GM23338 (cell line): Measurements from ENCODE around the gene CACNA2D3. TPM values are rescaled to one million over a fixed set of nuclear protein-coding genes. Genes with fewer than 3 reads are reported as not detected.

Experiments
- ATAC-seq: fragments of 200-7000 bp; cut with Tn5 transposase; 3 replicates; pipeline ENCODE4 v1.9.1; 2020
- DNase-seq: peaks from one replicate; pipeline ENCODE4 v3.0.0-alpha.2; 2015; ENCODE audit warnings: low spot score
- H2AFZ ChIP-seq: fragments of 200-600 bp; sonication (generic); 2 replicates; pipeline ENCODE4 v1.8.0; 2016; ENCODE audit warnings: antibody characterized with exemption, mild to moderate bottlenecking, moderate library complexity
- H3F3A ChIP-seq: fragments of 200-600 bp; sonication (generic); replicated peaks from 2 replicates; pipeline ENCODE4 v1.8.0; 2017; ENCODE audit warnings: antibody characterized with exemption, mixed run types, low read depth
- H3K27ac ChIP-seq: fragments of 200-600 bp; sonication (generic); 2 replicates; pipeline ENCODE4 v1.6.1; 2016; ENCODE audit warnings: low read depth
- H3K27me3 ChIP-seq: fragments of 200-600 bp; sonication (generic); 2 replicates; pipeline ENCODE4 v1.8.0; 2016; ENCODE audit warnings: mild to moderate bottlenecking, mixed run types, moderate library complexity; ENCODE audit not compliant: insufficient read depth
- H3K36me3 ChIP-seq: fragments of 200-600 bp; sonication (generic); 2 replicates; pipeline ENCODE4 v1.8.0; 2016; ENCODE audit warnings: mild to moderate bottlenecking; ENCODE audit not compliant: insufficient read depth
- H3K4me1 ChIP-seq: fragments of 200-600 bp; sonication (generic); 2 replicates; pipeline ENCODE4 v1.8.0; 2016; ENCODE audit warnings: mild to moderate bottlenecking, moderate library complexity; ENCODE audit not compliant: insufficient read depth
- H3K4me2 ChIP-seq: fragments of 200-600 bp; sonication (generic); 2 replicates; pipeline ENCODE4 v1.7.1; 2017; ENCODE audit warnings: mixed run types
- H3K4me3 ChIP-seq: fragments of 200-600 bp; sonication (generic); 2 replicates; pipeline ENCODE4 v1.6.1; 2016; ENCODE audit warnings: mixed run types
- H3K79me2 ChIP-seq: fragments of 200-600 bp; sonication (generic); replicated peaks from 2 replicates; pipeline ENCODE4 v1.8.0; 2017; ENCODE audit warnings: mild to moderate bottlenecking; ENCODE audit not compliant: insufficient read depth
- H3K9me2 ChIP-seq: fragments of 200-600 bp; sonication (generic); 2 replicates; pipeline ENCODE4 v1.8.0; 2017; ENCODE audit not compliant: insufficient read depth
- H4K20me1 ChIP-seq: fragments of 200-600 bp; sonication (generic); replicated peaks from 2 replicates; pipeline ENCODE4 v1.8.0; 2017; ENCODE audit warnings: mild to moderate bottlenecking; ENCODE audit not compliant: insufficient read depth
- H3K27ac Mint-ChIP-seq: 2 replicates; pipeline ENCODE4 v1.8.0; 2020; ENCODE audit warnings: inconsistent platforms, mild to moderate bottlenecking, moderate library complexity, mixed read lengths
- H3K27me3 Mint-ChIP-seq: 3 replicates; pipeline ENCODE4 v1.8.0; 2022; ENCODE audit warnings: low read depth, mild to moderate bottlenecking, moderate library complexity, mixed read lengths, inconsistent platforms; ENCODE audit not compliant: insufficient read depth, poor library complexity
- H3K36me3 Mint-ChIP-seq: 3 replicates; pipeline ENCODE4 v1.8.0; 2021; ENCODE audit warnings: low read depth, mild to moderate bottlenecking, inconsistent platforms, moderate library complexity, mixed read lengths
- H3K4me1 Mint-ChIP-seq: 3 replicates; pipeline ENCODE4 v1.8.0; 2020; ENCODE audit warnings: mild to moderate bottlenecking, inconsistent platforms, mixed read lengths
- H3K4me3 Mint-ChIP-seq: 3 replicates; pipeline ENCODE4 v1.8.0; 2021; ENCODE audit warnings: moderate library complexity, mild to moderate bottlenecking, inconsistent platforms, mixed read lengths
- H3K9me3 Mint-ChIP-seq: 3 replicates; pipeline ENCODE4 v1.8.0; 2020; ENCODE audit warnings: moderate library complexity, mild to moderate bottlenecking, inconsistent platforms, mixed read lengths
- CREB1 ChIP-seq: fragments of 250-450 bp; sonication (Bioruptor Pico); IDR thresholded peaks from 2 replicates; pipeline ENCODE4 v1.5.0; 2020; ENCODE audit warnings: low read depth, mild to moderate bottlenecking, moderate library complexity
- EZH2 ChIP-seq: fragments of 200-600 bp; sonication (generic); IDR thresholded peaks from one replicate; pipeline ENCODE4 v1.8.0; 2017; ENCODE audit warnings: antibody characterized with exemption, mild to moderate bottlenecking, low read depth; ENCODE audit not compliant: unreplicated experiment
- EZH2phosphoT487 ChIP-seq: fragments of 200-600 bp; sonication (generic); IDR thresholded peaks from one replicate; pipeline ENCODE4 v1.8.1; 2018; ENCODE audit warnings: antibody characterized with exemption; ENCODE audit not compliant: unreplicated experiment
- JUNB ChIP-seq: IDR thresholded peaks from one replicate; pipeline ENCODE4 v1.6.1; 2016; ENCODE audit warnings: antibody characterized with exemption; ENCODE audit not compliant: unreplicated experiment
- NANOG ChIP-seq: IDR thresholded peaks from 2 replicates; pipeline ENCODE4 v1.6.1; 2016; ENCODE audit warnings: antibody characterized with exemption, borderline replicate concordance
- POLR2AphosphoS5 ChIP-seq: IDR thresholded peaks from 2 replicates; pipeline ENCODE4 v1.6.1; 2016; ENCODE audit warnings: antibody characterized with exemption, low read depth
- STAT1 ChIP-seq: IDR thresholded peaks from one replicate; pipeline ENCODE4 v1.6.1; 2016; ENCODE audit warnings: antibody characterized with exemption; ENCODE audit not compliant: unreplicated experiment
- ZNF114 ChIP-seq: fragments of 250-450 bp; sonication (Bioruptor Pico); IDR thresholded peaks from 2 replicates; pipeline ENCODE4 v1.5.0; 2020; ENCODE audit warnings: mild to moderate bottlenecking, moderate library complexity
- ZNF331 ChIP-seq: fragments of 250-450 bp; sonication (Bioruptor Pico); IDR thresholded peaks from 2 replicates; pipeline ENCODE4 v1.5.0; 2020; ENCODE audit warnings: low read depth, mild to moderate bottlenecking, moderate library complexity
- polyA plus RNA-seq: library from polyadenylated mRNA; unstranded; fragments of >200 nt; fragmentation: Nextera tagmentation; extraction: Ambion mirVana; gene quantifications from 2 replicates; pipeline ENCODE4 v1.2.1, GENCODE V29; 2016
- total RNA-seq: library from RNA; depleted of rRNA; stranded (reverse); fragments of >200 nt; shearing (Covaris generic); gene quantifications from 2 replicates; pipeline ENCODE4 v1.2.3, GENCODE V29; 2014
- TF ChIP-seq, protein P1 (sequence below): IDR thresholded peaks from 2 replicates; pipeline ENCODE4 v1.6.1; 2016; ENCODE audit warnings: antibody characterized with exemption
- TF ChIP-seq, protein P2 (sequence below), 2 experiments: fragments of 200-600 bp in 1 of 2; sonication (generic) in 1 of 2; conservative IDR thresholded peaks; 2 replicates each; pipeline versions ENCODE4 v1.5.1 to v1.6.1; 2016 to 2017; ENCODE audit warnings: antibody characterized with exemption in 2 of 2, low read depth in 2 of 2, mild to moderate bottlenecking in 2 of 2, moderate library complexity in 1 of 2
- TF ChIP-seq, protein P3 (sequence below): IDR thresholded peaks from one replicate; pipeline ENCODE4 v1.6.1; 2018; ENCODE audit warnings: antibody characterized with exemption; ENCODE audit not compliant: unreplicated experiment
- TF ChIP-seq, protein P4 (sequence below): fragments of 250-450 bp; sonication (Bioruptor Pico); IDR thresholded peaks from 2 replicates; pipeline ENCODE4 v1.5.0; 2020; ENCODE audit warnings: mild to moderate bottlenecking, moderate library complexity

The CACNA2D3 gene
- total and polyA plus RNA-seq, 2 experiments from 2014 or later: 2.2 to 2.3 TPM

DNA sequence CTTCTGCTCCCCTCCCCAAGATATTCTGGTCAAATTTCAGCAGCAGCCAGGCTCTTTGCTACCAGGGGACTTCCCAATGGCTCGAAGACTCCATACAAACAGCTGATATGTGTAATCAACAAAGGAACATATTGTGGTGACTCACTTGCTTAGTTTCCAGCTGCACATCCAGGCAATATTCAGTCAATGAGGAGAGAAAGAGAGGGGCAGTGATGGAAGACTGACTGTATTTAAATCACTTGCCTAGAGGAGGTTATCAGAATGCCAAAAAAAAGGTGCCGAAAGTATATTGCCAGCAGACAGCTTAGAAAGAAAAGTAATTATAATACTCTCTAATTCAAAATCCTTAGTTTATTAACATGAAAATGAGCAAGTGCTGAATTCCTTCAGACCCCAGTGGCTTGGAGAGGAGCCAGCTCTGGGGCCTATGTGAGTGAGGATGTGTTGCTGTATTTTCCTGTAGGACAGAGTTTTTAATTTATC lies 569.0 kb downstream of the CACNA2D3 start:
- ATAC-seq (no peak; the same call in 2 of the 3 replicates), DNase-seq (no peak)
- Histone ChIP-seq H2AFZ (no peak overlapping the region), H3F3A (no peaks in the 10 kb centered on the region), H3K79me2 (no peaks in the 10 kb centered on the region), H3K27ac (peak overlapping the region; percentile 67; the same call in 1 of the 2 replicates), H3K9me2 (peaks cover 12% of the 10 kb centered on the region; the same call in 1 of the 2 replicates), H3K4me1 (peaks cover 50% of the 10 kb centered on the region), H3K27me3 (no peaks in the 10 kb centered on the region), H3K36me3 (no peaks in the 10 kb centered on the region), H3K4me2 (peak overlapping the region; percentile 60; the same call in 1 of the 2 replicates), H4K20me1 (no peaks in the 10 kb centered on the region), H3K4me3 (no peak overlapping the region; the same call in 1 of the 2 replicates)
- TF ChIP-seq, protein P1, sequence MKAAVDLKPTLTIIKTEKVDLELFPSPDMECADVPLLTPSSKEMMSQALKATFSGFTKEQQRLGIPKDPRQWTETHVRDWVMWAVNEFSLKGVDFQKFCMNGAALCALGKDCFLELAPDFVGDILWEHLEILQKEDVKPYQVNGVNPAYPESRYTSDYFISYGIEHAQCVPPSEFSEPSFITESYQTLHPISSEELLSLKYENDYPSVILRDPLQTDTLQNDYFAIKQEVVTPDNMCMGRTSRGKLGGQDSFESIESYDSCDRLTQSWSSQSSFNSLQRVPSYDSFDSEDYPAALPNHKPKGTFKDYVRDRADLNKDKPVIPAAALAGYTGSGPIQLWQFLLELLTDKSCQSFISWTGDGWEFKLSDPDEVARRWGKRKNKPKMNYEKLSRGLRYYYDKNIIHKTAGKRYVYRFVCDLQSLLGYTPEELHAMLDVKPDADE: no peak
- no peak for TF ChIP-seq ZNF331 (CRISPR knock-in tag)
- no peak for TF ChIP-seq EZH2
- TF ChIP-seq NANOG: no peak
- no peak for TF ChIP-seq STAT1
- TF ChIP-seq EZH2phosphoT487: no peak
- TF ChIP-seq, protein P2, sequence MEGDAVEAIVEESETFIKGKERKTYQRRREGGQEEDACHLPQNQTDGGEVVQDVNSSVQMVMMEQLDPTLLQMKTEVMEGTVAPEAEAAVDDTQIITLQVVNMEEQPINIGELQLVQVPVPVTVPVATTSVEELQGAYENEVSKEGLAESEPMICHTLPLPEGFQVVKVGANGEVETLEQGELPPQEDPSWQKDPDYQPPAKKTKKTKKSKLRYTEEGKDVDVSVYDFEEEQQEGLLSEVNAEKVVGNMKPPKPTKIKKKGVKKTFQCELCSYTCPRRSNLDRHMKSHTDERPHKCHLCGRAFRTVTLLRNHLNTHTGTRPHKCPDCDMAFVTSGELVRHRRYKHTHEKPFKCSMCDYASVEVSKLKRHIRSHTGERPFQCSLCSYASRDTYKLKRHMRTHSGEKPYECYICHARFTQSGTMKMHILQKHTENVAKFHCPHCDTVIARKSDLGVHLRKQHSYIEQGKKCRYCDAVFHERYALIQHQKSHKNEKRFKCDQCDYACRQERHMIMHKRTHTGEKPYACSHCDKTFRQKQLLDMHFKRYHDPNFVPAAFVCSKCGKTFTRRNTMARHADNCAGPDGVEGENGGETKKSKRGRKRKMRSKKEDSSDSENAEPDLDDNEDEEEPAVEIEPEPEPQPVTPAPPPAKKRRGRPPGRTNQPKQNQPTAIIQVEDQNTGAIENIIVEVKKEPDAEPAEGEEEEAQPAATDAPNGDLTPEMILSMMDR (conservative IDR thresholded peaks at IDR 0.05; ENCODE audit: low read depth in 2 of 2): no peak
- no peak for TF ChIP-seq ZNF114 (CRISPR knock-in tag)
- TF ChIP-seq CREB1 (CRISPR knock-in tag): no peak
- TF ChIP-seq JUNB: no peak
- TF ChIP-seq POLR2AphosphoS5: no peak
- TF ChIP-seq, protein P3, sequence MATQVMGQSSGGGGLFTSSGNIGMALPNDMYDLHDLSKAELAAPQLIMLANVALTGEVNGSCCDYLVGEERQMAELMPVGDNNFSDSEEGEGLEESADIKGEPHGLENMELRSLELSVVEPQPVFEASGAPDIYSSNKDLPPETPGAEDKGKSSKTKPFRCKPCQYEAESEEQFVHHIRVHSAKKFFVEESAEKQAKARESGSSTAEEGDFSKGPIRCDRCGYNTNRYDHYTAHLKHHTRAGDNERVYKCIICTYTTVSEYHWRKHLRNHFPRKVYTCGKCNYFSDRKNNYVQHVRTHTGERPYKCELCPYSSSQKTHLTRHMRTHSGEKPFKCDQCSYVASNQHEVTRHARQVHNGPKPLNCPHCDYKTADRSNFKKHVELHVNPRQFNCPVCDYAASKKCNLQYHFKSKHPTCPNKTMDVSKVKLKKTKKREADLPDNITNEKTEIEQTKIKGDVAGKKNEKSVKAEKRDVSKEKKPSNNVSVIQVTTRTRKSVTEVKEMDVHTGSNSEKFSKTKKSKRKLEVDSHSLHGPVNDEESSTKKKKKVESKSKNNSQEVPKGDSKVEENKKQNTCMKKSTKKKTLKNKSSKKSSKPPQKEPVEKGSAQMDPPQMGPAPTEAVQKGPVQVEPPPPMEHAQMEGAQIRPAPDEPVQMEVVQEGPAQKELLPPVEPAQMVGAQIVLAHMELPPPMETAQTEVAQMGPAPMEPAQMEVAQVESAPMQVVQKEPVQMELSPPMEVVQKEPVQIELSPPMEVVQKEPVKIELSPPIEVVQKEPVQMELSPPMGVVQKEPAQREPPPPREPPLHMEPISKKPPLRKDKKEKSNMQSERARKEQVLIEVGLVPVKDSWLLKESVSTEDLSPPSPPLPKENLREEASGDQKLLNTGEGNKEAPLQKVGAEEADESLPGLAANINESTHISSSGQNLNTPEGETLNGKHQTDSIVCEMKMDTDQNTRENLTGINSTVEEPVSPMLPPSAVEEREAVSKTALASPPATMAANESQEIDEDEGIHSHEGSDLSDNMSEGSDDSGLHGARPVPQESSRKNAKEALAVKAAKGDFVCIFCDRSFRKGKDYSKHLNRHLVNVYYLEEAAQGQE: no peak
- TF ChIP-seq, protein P4, sequence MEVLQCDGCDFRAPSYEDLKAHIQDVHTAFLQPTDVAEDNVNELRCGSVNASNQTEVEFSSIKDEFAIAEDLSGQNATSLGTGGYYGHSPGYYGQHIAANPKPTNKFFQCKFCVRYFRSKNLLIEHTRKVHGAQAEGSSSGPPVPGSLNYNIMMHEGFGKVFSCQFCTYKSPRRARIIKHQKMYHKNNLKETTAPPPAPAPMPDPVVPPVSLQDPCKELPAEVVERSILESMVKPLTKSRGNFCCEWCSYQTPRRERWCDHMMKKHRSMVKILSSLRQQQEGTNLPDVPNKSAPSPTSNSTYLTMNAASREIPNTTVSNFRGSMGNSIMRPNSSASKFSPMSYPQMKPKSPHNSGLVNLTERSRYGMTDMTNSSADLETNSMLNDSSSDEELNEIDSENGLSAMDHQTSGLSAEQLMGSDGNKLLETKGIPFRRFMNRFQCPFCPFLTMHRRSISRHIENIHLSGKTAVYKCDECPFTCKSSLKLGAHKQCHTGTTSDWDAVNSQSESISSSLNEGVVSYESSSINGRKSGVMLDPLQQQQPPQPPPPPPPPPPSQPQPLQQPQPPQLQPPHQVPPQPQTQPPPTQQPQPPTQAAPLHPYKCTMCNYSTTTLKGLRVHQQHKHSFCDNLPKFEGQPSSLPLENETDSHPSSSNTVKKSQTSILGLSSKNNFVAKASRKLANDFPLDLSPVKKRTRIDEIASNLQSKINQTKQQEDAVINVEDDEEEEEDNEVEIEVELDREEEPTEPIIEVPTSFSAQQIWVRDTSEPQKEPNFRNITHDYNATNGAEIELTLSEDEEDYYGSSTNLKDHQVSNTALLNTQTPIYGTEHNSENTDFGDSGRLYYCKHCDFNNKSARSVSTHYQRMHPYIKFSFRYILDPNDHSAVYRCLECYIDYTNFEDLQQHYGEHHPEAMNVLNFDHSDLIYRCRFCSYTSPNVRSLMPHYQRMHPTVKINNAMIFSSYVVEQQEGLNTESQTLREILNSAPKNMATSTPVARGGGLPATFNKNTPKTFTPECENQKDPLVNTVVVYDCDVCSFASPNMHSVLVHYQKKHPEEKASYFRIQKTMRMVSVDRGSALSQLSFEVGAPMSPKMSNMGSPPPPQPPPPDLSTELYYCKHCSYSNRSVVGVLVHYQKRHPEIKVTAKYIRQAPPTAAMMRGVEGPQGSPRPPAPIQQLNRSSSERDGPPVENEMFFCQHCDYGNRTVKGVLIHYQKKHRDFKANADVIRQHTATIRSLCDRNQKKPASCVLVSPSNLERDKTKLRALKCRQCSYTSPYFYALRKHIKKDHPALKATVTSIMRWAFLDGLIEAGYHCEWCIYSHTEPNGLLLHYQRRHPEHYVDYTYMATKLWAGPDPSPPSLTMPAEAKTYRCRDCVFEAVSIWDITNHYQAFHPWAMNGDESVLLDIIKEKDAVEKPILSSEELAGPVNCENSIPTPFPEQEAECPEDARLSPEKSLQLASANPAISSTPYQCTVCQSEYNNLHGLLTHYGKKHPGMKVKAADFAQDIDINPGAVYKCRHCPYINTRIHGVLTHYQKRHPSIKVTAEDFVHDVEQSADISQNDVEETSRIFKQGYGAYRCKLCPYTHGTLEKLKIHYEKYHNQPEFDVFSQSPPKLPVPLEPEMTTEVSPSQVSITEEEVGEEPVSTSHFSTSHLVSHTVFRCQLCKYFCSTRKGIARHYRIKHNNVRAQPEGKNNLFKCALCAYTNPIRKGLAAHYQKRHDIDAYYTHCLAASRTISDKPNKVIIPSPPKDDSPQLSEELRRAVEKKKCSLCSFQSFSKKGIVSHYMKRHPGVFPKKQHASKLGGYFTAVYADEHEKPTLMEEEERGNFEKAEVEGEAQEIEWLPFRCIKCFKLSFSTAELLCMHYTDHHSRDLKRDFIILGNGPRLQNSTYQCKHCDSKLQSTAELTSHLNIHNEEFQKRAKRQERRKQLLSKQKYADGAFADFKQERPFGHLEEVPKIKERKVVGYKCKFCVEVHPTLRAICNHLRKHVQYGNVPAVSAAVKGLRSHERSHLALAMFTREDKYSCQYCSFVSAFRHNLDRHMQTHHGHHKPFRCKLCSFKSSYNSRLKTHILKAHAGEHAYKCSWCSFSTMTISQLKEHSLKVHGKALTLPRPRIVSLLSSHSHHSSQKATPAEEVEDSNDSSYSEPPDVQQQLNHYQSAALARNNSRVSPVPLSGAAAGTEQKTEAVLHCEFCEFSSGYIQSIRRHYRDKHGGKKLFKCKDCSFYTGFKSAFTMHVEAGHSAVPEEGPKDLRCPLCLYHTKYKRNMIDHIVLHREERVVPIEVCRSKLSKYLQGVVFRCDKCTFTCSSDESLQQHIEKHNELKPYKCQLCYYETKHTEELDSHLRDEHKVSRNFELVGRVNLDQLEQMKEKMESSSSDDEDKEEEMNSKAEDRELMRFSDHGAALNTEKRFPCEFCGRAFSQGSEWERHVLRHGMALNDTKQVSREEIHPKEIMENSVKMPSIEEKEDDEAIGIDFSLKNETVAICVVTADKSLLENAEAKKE (CRISPR knock-in tag): no peak
- Mint-ChIP-seq H3K9me3 (no peaks in the 10 kb centered on the region), H3K36me3 (no peaks in the 10 kb centered on the region; the same call in 2 of the 3 replicates), H3K4me1 (peaks cover 42% of the 10 kb centered on the region), H3K27me3 (no peaks in the 10 kb centered on the region), H3K4me3 (no peak overlapping the region), H3K27ac (peak overlapping the region; percentile 2; the same call in 1 of the 2 replicates)
